Esophagus squamous epithelium (tissue), 5 donors: ENCODE results near the gene RIPK4. TPM values are rescaled to one million over a fixed set of nuclear protein-coding genes. Genes with fewer than 3 reads are reported as not detected.
A peak's percentile ranks its signal among the peaks of the same experiment; 100 is the strongest.

Experiments used
- DNase-seq: peaks from one replicate; lab custom pipeline; 2025; lab: John Stamatoyannopoulos, UW
- H3K27ac ChIP-seq, 4 donors: fragments of 200-600 bp; sonication (generic); one replicate each; pipeline ENCODE4 v1.5.1; 2016 to 2019; ENCODE audit warnings: mild to moderate bottlenecking in 1 of 4
- H3K27me3 ChIP-seq, 4 donors: fragments of 200-600 bp; sonication (generic); 1 replicate in 3 of 4; 2 replicates in 1 of 4; pipeline versions ENCODE4 v1.5.1 to v1.6.0; 2017 to 2021; ENCODE audit warnings: antibody characterized with exemption in 1 of 4
- H3K36me3 ChIP-seq, 3 donors: fragments of 200-600 bp; sonication (generic); one replicate each; pipeline ENCODE4 v1.5.1; 2016 to 2019
- H3K4me1 ChIP-seq, 3 donors: fragments of 200-600 bp; sonication (generic); one replicate each; pipeline ENCODE4 v1.5.1; 2017 to 2019
- H3K4me3 ChIP-seq, 4 donors: fragments of 200-600 bp; sonication (generic); 1 replicate in 3 of 4; 2 replicates in 1 of 4; pipeline ENCODE4 v1.5.1; 2016 to 2019; ENCODE audit warnings: mild to moderate bottlenecking in 2 of 4, moderate library complexity in 1 of 4
- H3K9me3 ChIP-seq, 3 donors: fragments of 200-600 bp; sonication (generic); one replicate each; pipeline ENCODE4 v1.5.1; 2016 to 2019
- CTCF ChIP-seq, 6 experiments: fragments of 450-650 bp in 4 of 6; fragments of 200-600 bp in 2 of 6; sonication (generic) in 2 of 6; IDR thresholded peaks; one replicate each; pipeline ENCODE4 v1.5.1; 2016 to 2019; ENCODE audit warnings: antibody characterized with exemption in 6 of 6, mild to moderate bottlenecking in 4 of 6, moderate library complexity in 4 of 6
- POLR2A ChIP-seq, 4 donors: fragments of 450-650 bp; IDR thresholded peaks; one replicate each; pipeline ENCODE4 v1.6.1; 2017; ENCODE audit warnings: antibody characterized with exemption in 4 of 4, mild to moderate bottlenecking in 4 of 4, moderate library complexity in 3 of 4
- WGBS, 2 donors: methylation state at CpG; one replicate each; pipeline ENCODE4 v1.1.5; 2018; 5-methylcytosine and 5-hydroxymethylcytosine counted together
- intact Hi-C: fragments of 100-400 bp; cut with DNase I; formaldehyde crosslinking; loops from one replicate; pipeline ENCODE4 v1.15.0; 2022
- total RNA-seq, 4 donors: library from RNA; depleted of rRNA; stranded (reverse); fragments of >200 nt; gene quantifications; one replicate each; pipeline ENCODE4 v1.1.0, GENCODE V29; 2016
- donor health status: DM: yes; HTN: yes; CAD: no.

Gene RIPK4
- 10 to 100 TPM; 41.1 to 93.5 (median 68.8) TPM for total RNA-seq

- no peak for TF ChIP-seq CTCF (IDR thresholded peaks at IDR 0.05)
- peak in 3 of 4 donors; percentile 78 to 93 (median 83) for TF ChIP-seq POLR2A (IDR thresholded peaks at IDR 0.05)
- peak within 1 kb of the TSS; percentile 89 to 97 (median 96) for H3K27ac ChIP-seq
- H3K27me3 ChIP-seq: peaks cover 0 to 100% (median 9%) of the 10 kb centered on the region in 4 donors
- no peaks in the 10 kb centered on the region for H3K9me3 ChIP-seq
- intact Hi-C loops: no loop called here
- H3K36me3 ChIP-seq: no peaks in the 10 kb centered on the region
- peaks cover 12 to 62% (median 23%) of the 10 kb centered on the region in 3 donors for H3K4me1 ChIP-seq
- peak within 1 kb of the TSS; percentile 52 to 80 (median 64) for H3K4me3 ChIP-seq
- WGBS, 2 donors: 4 to 5% methylated on average over 17 to 20 of the region's 53 CpGs
- no peak for DNase-seq
Measured at GRCh38 chr21:41766883-41767605, at the start of gene RIPK4. Gene RIPK4 (minus strand): TSS chr21:41767052. CDS start chr21:41767041, 11 bp downstream.

GRCh38 chr21:41815652-41816582 is 49.1 kb upstream of the RIPK4 start:
- intact Hi-C loops: loop anchor here (5.0 kb wide), 1 partner anchor 204 kb away; no protein-coding TSS in a partner anchor
- 94 to 96% methylated on average over 5 to 17 of the region's 50 CpGs for WGBS, 2 donors
- Histone ChIP-seq H3K9me3 (no peaks in the 10 kb centered on the region), H3K27me3 (no peaks in the 10 kb centered on the region), H3K36me3 (peaks cover 0 to 69% (median 0%) of the 10 kb centered on the region in 3 donors), H3K4me3 (no peak overlapping the region), H3K4me1 (peaks cover 0 to 8% (median 0%) of the 10 kb centered on the region in 3 donors), H3K27ac (no peak overlapping the region)
- no peak for DNase-seq
- TF ChIP-seq CTCF (IDR thresholded peaks at IDR 0.05): no peak
- TF ChIP-seq POLR2A (IDR thresholded peaks at IDR 0.05): no peak

GRCh38 chr21:41813226-41813625 is 46.4 kb upstream of the RIPK4 start:
- Histone ChIP-seq H3K27me3 (no peaks in the 10 kb centered on the region), H3K36me3 (peaks cover 0 to 73% (median 0%) of the 10 kb centered on the region in 3 donors), H3K4me3 (no peak overlapping the region), H3K9me3 (no peaks in the 10 kb centered on the region), H3K27ac (no peak overlapping the region), H3K4me1 (peaks cover 0 to 8% (median 0%) of the 10 kb centered on the region in 3 donors)
- 83 to 91% methylated on average over 7 to 11 of the region's 11 CpGs for WGBS, 2 donors
- DNase-seq: no peak
- intact Hi-C loops: no loop called here
- TF ChIP-seq POLR2A (IDR thresholded peaks at IDR 0.05) (no peak), CTCF (IDR thresholded peaks at IDR 0.05) (no peak)

- Histone ChIP-seq H3K27ac (no peak overlapping the region), H3K4me3 (no peak overlapping the region), H3K4me1 (peaks cover 0 to 8% (median 0%) of the 10 kb centered on the region in 3 donors), H3K27me3 (no peaks in the 10 kb centered on the region), H3K9me3 (no peaks in the 10 kb centered on the region), H3K36me3 (peaks cover 0 to 74% (median 0%) of the 10 kb centered on the region in 3 donors)
- WGBS, 2 donors: 85 to 96% methylated on average over 5 to 12 of the region's 13 CpGs
- intact Hi-C loops: no loop called here
- TF ChIP-seq POLR2A (IDR thresholded peaks at IDR 0.05): no peak
- TF ChIP-seq CTCF (IDR thresholded peaks at IDR 0.05): no peak
- no peak for DNase-seq
Measured at GRCh38 chr21:41812679-41813078, 45.8 kb upstream of the RIPK4 start.
